ENCODE measurements around the gene GAL3ST2.

DNA sequence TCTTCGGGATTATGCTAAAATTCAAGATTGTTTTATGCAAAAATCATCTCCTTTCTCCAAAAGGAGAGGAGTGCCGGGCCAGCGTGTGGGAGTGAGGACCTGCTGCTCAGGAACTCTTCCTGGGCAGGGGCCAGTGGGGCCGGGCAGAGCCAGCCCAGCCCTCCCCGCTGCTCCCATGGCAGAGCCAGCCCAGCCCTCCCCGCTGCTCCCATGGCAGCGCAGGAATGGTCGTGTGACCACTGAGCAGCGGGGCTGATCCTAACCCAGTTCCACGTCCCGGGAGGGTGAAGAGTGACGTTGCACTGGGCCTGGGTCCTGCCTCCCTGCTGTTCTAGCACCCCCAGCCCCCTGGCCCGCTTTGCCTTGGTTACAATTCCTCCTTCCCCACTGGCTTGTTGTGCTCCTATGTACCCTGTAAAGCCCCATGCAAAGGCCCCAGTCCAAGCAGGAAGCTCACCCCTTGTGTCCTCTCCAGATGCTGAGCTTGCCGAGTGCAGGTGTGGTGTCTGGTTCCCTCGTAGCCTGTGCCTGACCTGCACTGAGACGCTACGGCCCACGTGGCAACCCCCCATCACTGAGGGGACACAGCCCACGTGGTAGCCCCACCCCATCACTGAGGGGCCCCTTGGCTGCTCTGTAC, 20.9 kb downstream of the GAL3ST2 start:
- TF ChIP-seq, protein P1, sequence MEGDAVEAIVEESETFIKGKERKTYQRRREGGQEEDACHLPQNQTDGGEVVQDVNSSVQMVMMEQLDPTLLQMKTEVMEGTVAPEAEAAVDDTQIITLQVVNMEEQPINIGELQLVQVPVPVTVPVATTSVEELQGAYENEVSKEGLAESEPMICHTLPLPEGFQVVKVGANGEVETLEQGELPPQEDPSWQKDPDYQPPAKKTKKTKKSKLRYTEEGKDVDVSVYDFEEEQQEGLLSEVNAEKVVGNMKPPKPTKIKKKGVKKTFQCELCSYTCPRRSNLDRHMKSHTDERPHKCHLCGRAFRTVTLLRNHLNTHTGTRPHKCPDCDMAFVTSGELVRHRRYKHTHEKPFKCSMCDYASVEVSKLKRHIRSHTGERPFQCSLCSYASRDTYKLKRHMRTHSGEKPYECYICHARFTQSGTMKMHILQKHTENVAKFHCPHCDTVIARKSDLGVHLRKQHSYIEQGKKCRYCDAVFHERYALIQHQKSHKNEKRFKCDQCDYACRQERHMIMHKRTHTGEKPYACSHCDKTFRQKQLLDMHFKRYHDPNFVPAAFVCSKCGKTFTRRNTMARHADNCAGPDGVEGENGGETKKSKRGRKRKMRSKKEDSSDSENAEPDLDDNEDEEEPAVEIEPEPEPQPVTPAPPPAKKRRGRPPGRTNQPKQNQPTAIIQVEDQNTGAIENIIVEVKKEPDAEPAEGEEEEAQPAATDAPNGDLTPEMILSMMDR (IDR thresholded peaks at IDR 0.05), result no peak
- TF ChIP-seq POLR2A (IDR thresholded peaks at IDR 0.05), result no peak

Measured in body of pancreas (tissue), 4 donors.